Kidney (tissue), 14 donors: ENCODE results near the gene HEY2. TPM values are rescaled to one million over a fixed set of nuclear protein-coding genes. Genes with fewer than 3 reads are reported as not detected.
A peak's percentile ranks its signal among the peaks of the same experiment; 100 is the strongest.

Experiments used
- DNase-seq, 5 donors: peaks; one replicate each; pipeline ENCODE4 v3.0.0-alpha.2; 2013 to 2020
- FAIRE-seq: peaks from 2 replicates; lab custom pipeline; 2012; peaks lifted over from hg19 to GRCh38; lab: Jason Lieb, UNC
- H3K27ac ChIP-seq, 2 donors: one replicate each; pipeline ENCODE4 v1.7.0; 2013; ENCODE audit warnings: low read depth in 2 of 2, low read length in 2 of 2, inconsistent platforms in 1 of 2
- H3K27me3 ChIP-seq: one replicate; pipeline ENCODE4 v1.7.1; 2013; ENCODE audit warnings: low read length, inconsistent platforms; ENCODE audit not compliant: control insufficient read depth, insufficient read depth
- H3K36me3 ChIP-seq, 3 donors: one replicate each; pipeline versions ENCODE4 v1.7.0 to v1.7.1; 2013; ENCODE audit warnings: low read length in 3 of 3, control low read depth in 1 of 3, inconsistent platforms in 1 of 3; ENCODE audit not compliant: insufficient read depth in 3 of 3, control insufficient read depth in 2 of 3
- H3K4me1 ChIP-seq, 3 donors: one replicate each; pipeline versions ENCODE4 v1.7.0 to v1.7.1; 2013; ENCODE audit warnings: low read length in 3 of 3, inconsistent platforms in 1 of 3, low read depth in 1 of 3; ENCODE audit not compliant: control insufficient read depth in 2 of 3, insufficient read depth in 2 of 3
- H3K4me3 ChIP-seq, 3 donors: one replicate each; pipeline versions ENCODE4 v1.7.0 to v1.8.1; 2013; ENCODE audit warnings: low read length in 3 of 3, control low read depth in 1 of 3, inconsistent platforms in 1 of 3
- H3K9ac ChIP-seq, 3 donors: one replicate each; pipeline versions ENCODE4 v1.7.0 to v1.7.1; 2013; ENCODE audit warnings: low read length in 3 of 3, control low read depth in 1 of 3, inconsistent platforms in 1 of 3
- H3K9me3 ChIP-seq, 3 donors: one replicate each; pipeline versions ENCODE4 v1.7.0 to v1.7.1; 2013; ENCODE audit warnings: low read length in 3 of 3, control low read depth in 1 of 3, inconsistent platforms in 1 of 3; ENCODE audit not compliant: control insufficient read depth in 2 of 3, insufficient read depth in 1 of 3
- CTCF ChIP-seq: IDR thresholded peaks from 3 replicates; pipeline ENCODE4 v1.5.1; 2012; ENCODE audit warnings: mild to moderate bottlenecking, moderate library complexity, borderline replicate concordance; ENCODE audit not compliant: insufficient read depth; ENCODE audit errors: extremely low read depth
- intact Hi-C: fragments of 100-400 bp; cut with DNase I; formaldehyde crosslinking; loops from one replicate; pipeline ENCODE4 v1.11.1; 2022
- polyA plus RNA-seq: library from polyadenylated mRNA; stranded (reverse); fragments of 350-450 nt; fragmentation: Illumina TruSeq; extraction: RNeasy Lipid Tissue Mini Kit (QIAGEN cat#74804); gene quantifications from one replicate; pipeline ENCODE4 v1.2.3, GENCODE V29; 2014; ENCODE audit warnings: low read depth, low replicate concordance; ENCODE audit not compliant: insufficient read depth
- total RNA-seq: library from RNA; stranded (reverse); fragmentation: NEBNext Ultra II Directional; extraction: Animal tissue kit (Norgen Biotek cat#: 25700); gene quantifications from one replicate; pipeline ENCODE4 v1.2.1, GENCODE V29; 2021
- donor health status: control.
- donor health status: control.
- donor health status: control.
- donor health status: control.
- donor health status: control.
- donor health status: DM: yes; HTN: yes; CAD: no.
- donor health status: Normal renal cell carcinoma (clear cell type).

HEY2 gene
- total and polyA plus RNA-seq, 2 donors from 2014 or later, result 4.2 to 10.7 TPM

- Histone ChIP-seq H3K4me1 (peaks cover 0 to 2% (median 0%) of the 10 kb centered on the region in 3 donors), H3K36me3 (peaks cover 0 to 5% (median 0%) of the 10 kb centered on the region in 3 donors), H3K27me3 (peaks cover 22% of the 10 kb centered on the region), H3K9ac (peak overlapping the region in 2 of 3 donors; percentile 49 to 89), H3K9me3 (no peaks in the 10 kb centered on the region), H3K27ac (no peak overlapping the region), H3K4me3 (peak overlapping the region in 2 of 3 donors; percentile 86 to 89)
- FAIRE-seq, result no peak
- intact Hi-C loops, result no loop called here
- TF ChIP-seq CTCF, result no peak
- DNase-seq, result peak in 1 of 5 donors; percentile 27
Measured at GRCh38 chr6:125750692-125751333, 1.4 kb downstream of the HEY2 start.

- DNase-seq, result peak in 1 of 5 donors; percentile 27
- H3K4me1 ChIP-seq, result peaks cover 0 to 2% (median 0%) of the 10 kb centered on the region in 3 donors
- peak overlapping the region in 2 of 3 donors; percentile 86 to 89 for H3K4me3 ChIP-seq
- H3K9ac ChIP-seq, result peak overlapping the region in 1 of 3 donors; percentile 41
- peak overlapping the region in 1 of 2 donors; percentile 7 for H3K27ac ChIP-seq
- FAIRE-seq, result no peak
- peaks cover 0 to 5% (median 0%) of the 10 kb centered on the region in 3 donors for H3K36me3 ChIP-seq
- intact Hi-C loops, result no loop called here
- no peak for TF ChIP-seq CTCF
- no peaks in the 10 kb centered on the region for H3K9me3 ChIP-seq
- peaks cover 16% of the 10 kb centered on the region for H3K27me3 ChIP-seq
Measured at GRCh38 chr6:125751334-125751916, 2.0 kb downstream of the HEY2 start.

- intact Hi-C loops, result no loop called here
Measured at GRCh38 chr6:125752773-125753172, 3.3 kb downstream of the HEY2 start.

More at GRCh38 chr6:125752773-125753172, 3.3 kb downstream of the HEY2 start:
- H3K4me1 ChIP-seq, result peaks cover 0 to 2% (median 0%) of the 10 kb centered on the region in 3 donors
- H3K27me3 ChIP-seq, result peaks cover 12% of the 10 kb centered on the region
- no peak overlapping the region for H3K9ac ChIP-seq
- no peak for TF ChIP-seq CTCF
- H3K27ac ChIP-seq, result no peak overlapping the region
- DNase-seq, result no peak
- no peak for FAIRE-seq
- H3K9me3 ChIP-seq, result no peaks in the 10 kb centered on the region
- H3K4me3 ChIP-seq, result no peak overlapping the region
- peaks cover 0 to 5% (median 0%) of the 10 kb centered on the region in 3 donors for H3K36me3 ChIP-seq
